K562 (cell line): Measurements from ENCODE around the gene MSRB2. TPM values are rescaled to one million over a fixed set of nuclear protein-coding genes. Genes with fewer than 3 reads are reported as not detected.

Experiments
- CHCHD3 ChIP-seq: fragments of 250-450 bp; sonication (Bioruptor Pico); IDR thresholded peaks from 2 replicates; pipeline ENCODE4 v2.1.2; 2022; ENCODE audit warnings: mild to moderate bottlenecking
- E2F5 ChIP-seq: sonication (generic); formaldehyde crosslinking; IDR thresholded peaks from 2 replicates; pipeline ENCODE4 v1.8.0; 2022; ENCODE audit warnings: mild to moderate bottlenecking, missing genetic modification reagents
- E2F8 ChIP-seq: fragments of 450-650 bp; IDR thresholded peaks from 2 replicates; pipeline ENCODE4 v1.7.1; 2018; ENCODE audit warnings: mild to moderate bottlenecking, low read depth; ENCODE audit not compliant: partially characterized antibody
- FOS ChIP-seq: IDR thresholded peaks from 3 replicates; pipeline ENCODE4 v1.6.1; 2011; ENCODE audit not compliant: insufficient read length; ENCODE audit errors: extremely low read depth
- HINFP ChIP-seq: fragments of 450-650 bp; conservative IDR thresholded peaks from 2 replicates; pipeline ENCODE4 v1.6.1; 2016; ENCODE audit warnings: missing genetic modification characterization, low read depth, mild to moderate bottlenecking, control low read depth, missing compliant biosample characterization
- TAF1 ChIP-seq: IDR thresholded peaks from 2 replicates; pipeline ENCODE4 v1.6.1; 2011; ENCODE audit warnings: mild to moderate bottlenecking, low read length, moderate library complexity; ENCODE audit not compliant: insufficient read depth, control insufficient read depth, severe bottlenecking; ENCODE audit errors: extremely low read depth
- TOE1 ChIP-seq, 2 experiments: fragments of 450-650 bp in 1 of 2; sonication (generic) in 1 of 2; formaldehyde crosslinking in 1 of 2; IDR thresholded peaks; 2 replicates each; pipeline versions ENCODE4 v1.7.1 to v1.8.0; 2016 to 2022; ENCODE audit warnings: borderline replicate concordance in 2 of 2, mild to moderate bottlenecking in 2 of 2, antibody characterized with exemption in 1 of 2, inconsistent platforms in 1 of 2, low read depth in 1 of 2, missing genetic modification reagents in 1 of 2, moderate library complexity in 1 of 2
- U2AF2 ChIP-seq: fragments of 200-400 bp; formaldehyde crosslinking; optimal IDR thresholded peaks from 2 replicates; pipeline ENCODE3; 2017; ENCODE audit warnings: low read depth, mild to moderate bottlenecking, low read length
- ZKSCAN8 ChIP-seq: fragments of 200-800 bp; sonication (Bioruptor generic); IDR thresholded peaks from 2 replicates; pipeline ENCODE4 v1.6.1; 2016; ENCODE audit warnings: missing genetic modification characterization, missing compliant biosample characterization
- ZNF263 ChIP-seq: sonication (generic); formaldehyde crosslinking; IDR thresholded peaks from 2 replicates; pipeline ENCODE4 v1.8.0; 2022; ENCODE audit warnings: mild to moderate bottlenecking, missing genetic modification reagents, borderline replicate concordance
- polyA plus RNA-seq, 8 experiments: library from polyadenylated mRNA; depleted of rRNA in 4 of 8; stranded (reverse) in 5 of 8; unstranded in 3 of 8; fragments of >200 nt; fragmentation: Nextera tagmentation in 2 of 8; fragmentation: Illumina TruSeq in 1 of 8; extraction: Ambion mirVana in 2 of 8; extraction: Trizol in 1 of 8; gene quantifications; 2 replicates each; pipeline versions ENCODE4 v1.2.1 to v1.2.3, GENCODE V29; 2011 to 2014; ENCODE audit warnings: inconsistent platforms in 1 of 8, missing spikeins in 1 of 8
- total RNA-seq, 7 experiments: library from RNA; depleted of rRNA in 6 of 7; stranded (reverse); fragments of >200 nt in 6 of 7; fragmentation: Illumina TruSeq in 2 of 7; extraction: Trizol in 2 of 7; gene quantifications; 2 replicates each; pipeline versions ENCODE4 v1.2.1 to v1.2.3, GENCODE V29; 2011 to 2021; ENCODE audit warnings: low replicate concordance in 1 of 7

MSRB2 gene
- total and polyA plus RNA-seq, 9 of the 15 experiments (the other 6 are each of a cell fraction or from before 2014, with no cell fraction given) = 1.5 to 22.3 (median 5.9) TPM

GRCh38 chr10:23051855-23052331 is 43.5 kb upstream of the MSRB2 start (continued):
- TF ChIP-seq ZKSCAN8 (no peak), TOE1 (IDR thresholded peaks at IDR 0.05; ENCODE audit: borderline replicate concordance) (no peak), TOE1 (CRISPR knock-in tag; IDR thresholded peaks at IDR 0.05; ENCODE audit: borderline replicate concordance, low read depth) (no peak), E2F5 (no peak), ZNF263 (CRISPR knock-in tag) (no peak), TAF1 (peak; percentile 17), E2F8 (no peak), HINFP (no peak; the same call in 1 of the 2 replicates), U2AF2 (no peak), FOS (no peak), CHCHD3 (CRISPR knock-in tag) (no peak)
